Uterus (tissue), 2 donors: ENCODE measurements around the gene SLC39A11.

Experiments
- CTCF ChIP-seq, 4 experiments: fragments of 200-600 bp in 2 of 4; fragments of 450-650 bp in 2 of 4; sonication (generic) in 2 of 4; IDR thresholded peaks; one replicate each; pipeline ENCODE4 v1.5.1; 2016 to 2019; ENCODE audit warnings: antibody characterized with exemption in 4 of 4, mild to moderate bottlenecking in 2 of 4, moderate library complexity in 1 of 4
- POLR2A ChIP-seq, 2 donors: fragments of 450-650 bp; IDR thresholded peaks; one replicate each; pipeline ENCODE4 v1.6.1; 2016; ENCODE audit warnings: antibody characterized with exemption in 2 of 2, mild to moderate bottlenecking in 1 of 2, moderate library complexity in 1 of 2

DNA sequence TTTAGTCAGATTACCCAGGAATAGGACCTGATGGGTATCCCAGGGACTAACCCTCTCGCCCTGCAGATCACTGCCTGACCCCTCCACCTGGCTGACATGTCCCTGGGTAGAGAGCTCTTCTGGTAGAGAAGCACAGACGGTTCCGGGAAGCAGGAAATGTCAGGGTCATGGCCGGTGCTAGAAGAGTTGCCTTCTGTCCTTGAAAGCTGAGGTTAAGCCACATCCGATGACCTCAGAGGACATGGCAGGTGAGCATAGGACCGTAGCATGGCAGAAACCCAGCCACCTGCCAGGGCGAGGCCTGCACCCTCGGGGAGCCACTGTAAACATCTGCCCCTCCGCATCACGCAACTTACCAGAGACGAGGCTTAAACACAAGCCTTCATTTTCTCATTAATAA, 488.0 kb downstream of the SLC39A11 start:
- TF ChIP-seq CTCF (IDR thresholded peaks at IDR 0.05) (no peak), POLR2A (IDR thresholded peaks at IDR 0.05) (no peak)
